Activated B cell treated with CpG ODN at 0.5 μM for 24 hours (primary cell): ENCODE data around the gene LMO1. TPM values are rescaled to one million over a fixed set of nuclear protein-coding genes. Genes with fewer than 3 reads are reported as not detected.

Experiments used
- ATAC-seq: fragments of 200-7000 bp; cut with Tn5 transposase; one replicate; pipeline ENCODE4 v1.10.0; 2021; ENCODE audit warnings: low read depth, mild to moderate bottlenecking, moderate library complexity
- CTCF ChIA-PET: fragments of 350-600 bp; sonication (Branson Sonifier 250); formaldehyde crosslinking; loops from one replicate; lab custom pipeline; 2021; ENCODE audit warnings: antibody characterized with exemption; lab: Charles Lee
- POLR2A ChIA-PET: fragments of 350-600 bp; sonication (Branson Sonifier 250); formaldehyde crosslinking; loops from one replicate; lab custom pipeline; 2021; ENCODE audit warnings: antibody characterized with exemption; lab: Charles Lee
- DNase-seq: peaks from one replicate; pipeline ENCODE4 v3.0.0; 2022
- H3K27ac Mint-ChIP-seq: one replicate; pipeline ENCODE4 v1.8.0; 2020; ENCODE audit warnings: mixed read lengths
- H3K27me3 Mint-ChIP-seq: one replicate; pipeline ENCODE4 v1.8.0; 2021; ENCODE audit warnings: mixed read lengths
- H3K36me3 Mint-ChIP-seq: one replicate; pipeline ENCODE4 v1.8.0; 2021; ENCODE audit warnings: low read depth, mixed read lengths
- H3K4me1 Mint-ChIP-seq: one replicate; pipeline ENCODE4 v1.8.0; 2021; ENCODE audit warnings: mixed read lengths
- H3K4me3 Mint-ChIP-seq: one replicate; pipeline ENCODE4 v1.8.0; 2020; ENCODE audit warnings: mild to moderate bottlenecking, mixed read lengths
- H3K9me3 Mint-ChIP-seq: one replicate; pipeline ENCODE4 v1.8.0; 2020; ENCODE audit warnings: mixed read lengths
- intact Hi-C: fragments of 100-400 bp; cut with micrococcal nuclease; formaldehyde crosslinking; loops from one replicate; pipeline ENCODE4 v1.15.1; 2024
- total RNA-seq: library from RNA; stranded (reverse); gene quantifications from 2 replicates; pipeline ENCODE4 v1.2.3, GENCODE V29; 2022
- TF ChIP-seq, protein P1 (sequence below): fragments of 200-600 bp; IDR thresholded peaks from one replicate; pipeline ENCODE4 v1.8.0; 2022; ENCODE audit warnings: antibody characterized with exemption, mild to moderate bottlenecking

The LMO1 gene
- total RNA-seq, 1 donor from 2014 or later: not detected

DNA sequence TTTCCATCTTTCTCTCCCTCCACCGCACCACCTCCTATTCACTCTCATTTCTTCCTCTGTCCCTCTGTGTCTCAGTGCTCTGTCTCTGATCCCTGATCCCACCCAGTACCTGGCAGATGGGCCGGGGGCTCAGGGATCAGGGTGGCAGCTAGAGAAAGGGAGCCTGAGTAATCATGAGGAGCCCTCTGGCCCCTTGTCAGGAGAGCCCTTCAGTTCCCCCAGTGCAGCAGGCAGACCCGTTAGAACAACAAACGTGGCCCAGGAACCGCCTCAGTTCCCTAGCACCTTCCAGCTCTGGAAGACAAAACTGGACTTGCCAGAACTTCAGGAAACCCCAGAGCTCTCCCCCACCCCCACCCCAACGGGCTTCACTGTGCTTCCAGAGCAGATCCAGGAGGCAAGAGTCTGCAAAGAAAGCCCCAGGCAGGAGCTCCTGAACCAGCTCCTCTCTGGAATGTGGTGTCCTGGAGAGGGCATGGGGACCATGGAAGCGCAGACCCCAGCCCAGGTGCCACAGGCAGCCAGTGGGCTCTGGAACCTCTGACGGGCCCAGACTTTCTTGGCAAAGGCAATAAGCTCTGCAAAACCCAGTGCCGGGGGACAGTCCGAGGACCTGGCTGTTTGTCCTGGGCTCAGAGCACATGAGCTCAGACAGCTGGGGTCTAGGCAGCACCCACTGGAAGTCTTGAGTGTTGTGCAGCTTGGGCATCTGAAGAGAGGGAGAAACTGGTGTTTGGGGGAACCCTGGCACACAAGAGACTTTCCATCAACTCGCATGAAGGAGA, 43.2 kb downstream of the LMO1 start:
- ATAC-seq (no peak), DNase-seq (no peak)
- ChIA-PET CTCF (interaction anchor here (1.1 to 2.4 kb wide), 6 partner anchors 10 to 739 kb away, joined by 3 to 14 read pairs (median 4); no protein-coding TSS in a partner anchor), POLR2A (interaction anchor here (0.6 to 0.7 kb wide), 4 partner anchors 13 to 613 kb away, joined by 3 to 10 read pairs (median 4); no protein-coding TSS in a partner anchor)
- intact Hi-C loops: loop anchor here (10.0 kb wide), 1 partner anchor 1284 kb away; no protein-coding TSS in a partner anchor
- H3K27ac Mint-ChIP-seq: no peak overlapping the region
- no peaks in the 10 kb centered on the region for H3K4me1 Mint-ChIP-seq
- H3K36me3 Mint-ChIP-seq: no peaks in the 10 kb centered on the region
- H3K9me3 Mint-ChIP-seq: no peaks in the 10 kb centered on the region
- H3K27me3 Mint-ChIP-seq: peaks cover 3% of the 10 kb centered on the region
- TF ChIP-seq, protein P1, sequence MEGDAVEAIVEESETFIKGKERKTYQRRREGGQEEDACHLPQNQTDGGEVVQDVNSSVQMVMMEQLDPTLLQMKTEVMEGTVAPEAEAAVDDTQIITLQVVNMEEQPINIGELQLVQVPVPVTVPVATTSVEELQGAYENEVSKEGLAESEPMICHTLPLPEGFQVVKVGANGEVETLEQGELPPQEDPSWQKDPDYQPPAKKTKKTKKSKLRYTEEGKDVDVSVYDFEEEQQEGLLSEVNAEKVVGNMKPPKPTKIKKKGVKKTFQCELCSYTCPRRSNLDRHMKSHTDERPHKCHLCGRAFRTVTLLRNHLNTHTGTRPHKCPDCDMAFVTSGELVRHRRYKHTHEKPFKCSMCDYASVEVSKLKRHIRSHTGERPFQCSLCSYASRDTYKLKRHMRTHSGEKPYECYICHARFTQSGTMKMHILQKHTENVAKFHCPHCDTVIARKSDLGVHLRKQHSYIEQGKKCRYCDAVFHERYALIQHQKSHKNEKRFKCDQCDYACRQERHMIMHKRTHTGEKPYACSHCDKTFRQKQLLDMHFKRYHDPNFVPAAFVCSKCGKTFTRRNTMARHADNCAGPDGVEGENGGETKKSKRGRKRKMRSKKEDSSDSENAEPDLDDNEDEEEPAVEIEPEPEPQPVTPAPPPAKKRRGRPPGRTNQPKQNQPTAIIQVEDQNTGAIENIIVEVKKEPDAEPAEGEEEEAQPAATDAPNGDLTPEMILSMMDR: no peak
- no peak overlapping the region for H3K4me3 Mint-ChIP-seq

DNA sequence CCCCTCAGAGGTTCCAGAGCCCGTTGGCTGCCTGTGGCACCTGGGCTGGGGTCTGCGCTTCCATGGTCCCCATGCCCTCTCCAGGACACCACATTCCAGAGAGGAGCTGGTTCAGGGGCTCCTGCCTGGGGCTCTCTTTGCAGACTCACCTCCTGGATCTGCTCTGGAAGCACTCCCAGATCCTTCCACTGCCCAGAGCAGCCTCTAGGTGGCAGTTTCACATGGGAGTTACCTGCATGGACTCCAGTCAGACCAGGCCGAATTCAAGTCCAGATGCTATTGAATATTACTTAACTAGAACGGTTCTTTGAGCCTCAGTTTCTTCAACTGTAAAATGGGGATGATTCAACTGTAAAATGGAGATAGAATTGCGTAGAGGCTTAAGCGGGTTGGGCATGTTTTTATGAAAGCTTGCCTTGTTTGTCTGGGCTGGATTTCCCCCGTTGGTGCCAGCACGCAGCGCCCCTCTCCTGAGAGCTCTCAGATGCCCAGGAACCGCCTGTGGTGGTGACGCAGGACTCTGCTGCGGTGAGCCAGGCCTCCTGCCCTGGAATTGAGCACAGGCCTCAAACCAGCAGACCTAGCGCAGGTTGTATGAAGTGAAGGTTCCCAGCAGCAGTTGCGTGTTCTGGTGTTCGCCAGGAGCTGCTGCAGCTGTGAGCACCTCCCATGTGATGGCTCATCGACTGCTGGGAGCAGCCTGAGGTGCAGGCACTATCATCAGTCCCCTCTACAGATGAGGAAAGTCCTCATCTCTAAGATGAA, 44.2 kb downstream of the LMO1 start:
- Mint-ChIP-seq H3K9me3 (no peaks in the 10 kb centered on the region), H3K27ac (no peak overlapping the region), H3K4me1 (no peaks in the 10 kb centered on the region), H3K36me3 (no peaks in the 10 kb centered on the region), H3K27me3 (peaks cover 3% of the 10 kb centered on the region), H3K4me3 (no peak overlapping the region)
- TF ChIP-seq, protein P1: no peak
- intact Hi-C loops: loop anchor here (10.0 kb wide), 1 partner anchor 1285 kb away; no protein-coding TSS in a partner anchor
- ATAC-seq (peak; percentile 42), DNase-seq (no peak)
- POLR2A ChIA-PET: no interaction called here
- CTCF ChIA-PET: interaction anchor here (0.6 to 2.4 kb wide), 7 partner anchors 9 to 347 kb away, joined by 3 to 14 read pairs (median 4); partner anchors contain the start of gene LMO1

DNA sequence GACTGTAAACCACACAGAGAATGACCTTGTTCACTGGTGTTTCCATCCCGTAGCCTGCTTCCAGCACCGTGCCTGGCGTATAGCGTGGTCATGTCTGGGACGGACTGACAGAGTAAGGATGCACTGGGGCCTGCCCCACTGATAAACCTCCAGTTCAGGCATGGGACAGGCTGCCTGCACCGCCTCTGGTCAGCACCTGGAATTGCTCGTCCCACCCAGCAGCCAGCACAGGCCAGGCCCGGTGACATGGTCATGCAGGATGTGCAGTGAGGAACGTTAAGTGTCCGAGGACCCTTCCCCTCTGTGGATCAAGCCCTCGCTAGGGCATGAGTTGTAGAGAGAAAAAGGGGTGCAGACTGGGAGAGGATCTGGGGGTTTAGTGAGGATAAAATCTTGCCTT, 44.8 kb downstream of the LMO1 start:
- Mint-ChIP-seq H3K4me3 (no peak overlapping the region), H3K27me3 (peaks cover 3% of the 10 kb centered on the region), H3K4me1 (no peaks in the 10 kb centered on the region), H3K27ac (no peak overlapping the region), H3K9me3 (no peaks in the 10 kb centered on the region), H3K36me3 (no peaks in the 10 kb centered on the region)
- ChIA-PET CTCF (interaction anchor here (0.6 to 2.4 kb wide), 5 partner anchors 12 to 348 kb away, joined by 3 to 14 read pairs (median 4); partner anchors contain the start of gene LMO1), POLR2A (no interaction called here)
- intact Hi-C loops: no loop called here
- TF ChIP-seq, protein P1: no peak
- ATAC-seq (no peak), DNase-seq (no peak)

DNA sequence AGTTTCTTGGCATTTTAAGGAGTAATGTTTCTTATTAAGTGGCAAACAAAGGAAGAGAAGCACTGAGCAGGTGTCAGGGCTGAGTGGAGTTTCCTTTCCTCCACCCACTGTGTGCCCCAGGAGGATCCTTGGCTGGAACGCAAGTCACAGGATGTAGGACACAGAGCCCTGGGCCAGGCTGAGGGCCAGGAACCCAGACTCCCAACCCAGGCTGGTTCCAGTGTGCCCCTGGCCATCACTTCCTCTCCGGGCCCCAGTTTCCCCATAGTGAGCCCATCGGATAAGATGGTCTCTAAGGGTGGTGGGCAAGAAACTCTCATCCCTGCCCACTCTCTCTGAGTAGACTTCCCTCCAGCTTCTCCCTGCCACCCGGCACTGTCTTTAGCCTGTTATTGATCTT, 45.3 kb downstream of the LMO1 start:
- H3K4me1 Mint-ChIP-seq: no peaks in the 10 kb centered on the region
- no peaks in the 10 kb centered on the region for H3K36me3 Mint-ChIP-seq
- peaks cover 3% of the 10 kb centered on the region for H3K27me3 Mint-ChIP-seq
- intact Hi-C loops: no loop called here
- H3K27ac Mint-ChIP-seq: no peak overlapping the region
- ChIA-PET POLR2A (no interaction called here), CTCF (interaction anchor here (0.7 to 2.0 kb wide), 2 partner anchors 46 to 59 kb away, joined by 3 to 4 read pairs; partner anchors contain the start of gene LMO1)
- DNase-seq (no peak), ATAC-seq (no peak)
- TF ChIP-seq, protein P1: no peak
- H3K4me3 Mint-ChIP-seq: no peak overlapping the region
- H3K9me3 Mint-ChIP-seq: no peaks in the 10 kb centered on the region
